NCI-H2029 treated with DMSO at 0.1 percent for 48 hours (cell line): ENCODE results near the gene CHD3.
A peak's percentile ranks its signal among the peaks of the same experiment; 100 is the strongest.

Source experiments
- DNase-seq: peaks from one replicate; lab custom pipeline; 2025; lab: John Stamatoyannopoulos, UW

Gene CHD3

GRCh38 chr17:7894226-7894625, 5.6 kb downstream of the CHD3 start:
- DNase-seq = no peak

GRCh38 chr17:7894866-7895265, 6.3 kb downstream of the CHD3 start:
- no peak for DNase-seq

GRCh38 chr17:7897090-7897489, 8.5 kb downstream of the CHD3 start:
- no peak for DNase-seq

DNA sequence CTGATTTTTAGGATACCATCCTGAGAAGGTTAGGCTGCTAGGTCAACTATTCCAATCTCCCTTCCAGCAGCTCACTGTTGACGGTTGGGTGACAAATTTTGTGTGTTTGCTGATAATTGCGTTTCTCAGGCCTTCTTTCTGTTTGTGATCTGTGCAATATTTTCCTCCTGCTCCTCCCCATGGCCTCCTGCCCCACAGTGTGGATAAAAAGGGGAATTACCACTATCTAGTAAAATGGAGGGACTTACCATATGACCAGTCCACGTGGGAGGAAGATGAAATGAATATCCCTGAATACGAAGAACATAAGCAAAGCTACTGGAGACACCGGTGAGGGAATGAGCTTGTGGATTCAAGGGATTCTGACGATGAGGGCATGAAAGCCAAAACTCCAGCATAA, 9.2 kb downstream of the CHD3 start:
- no peak for DNase-seq

- DNase-seq = no peak
These were observed 14.8 kb downstream of the CHD3 start for GRCh38 chr17:7903154-7904103.

- DNase-seq = no peak
These were observed 20.5 kb downstream of the CHD3 start for GRCh38 chr17:7909089-7909488.

GRCh38 chr17:7910281-7910680, 21.7 kb downstream of the CHD3 start:
- no peak for DNase-seq

- no peak for DNase-seq
These were observed 22.1 kb downstream of the CHD3 start for GRCh38 chr17:7910711-7911110.

DNA sequence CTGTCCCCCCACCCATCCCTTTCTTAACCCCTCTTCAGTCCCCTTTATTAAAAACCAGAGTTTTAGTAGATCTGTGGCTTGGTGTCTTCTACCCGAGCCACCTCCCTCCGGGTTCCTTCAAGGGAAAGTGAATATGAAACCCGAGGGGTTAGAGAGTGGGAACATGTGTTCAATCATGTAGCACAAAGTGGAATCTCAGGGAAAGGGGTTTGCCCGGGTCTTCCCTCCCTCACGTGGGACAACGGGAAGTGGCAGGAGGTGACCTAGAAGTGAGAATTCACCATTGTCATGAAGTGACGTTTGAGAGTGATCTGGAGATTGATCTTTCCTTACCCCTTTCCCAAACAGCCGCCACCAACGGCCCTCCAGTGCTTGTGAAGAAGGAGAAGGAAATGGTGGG, 22.5 kb downstream of the CHD3 start:
- DNase-seq = no peak

DNA sequence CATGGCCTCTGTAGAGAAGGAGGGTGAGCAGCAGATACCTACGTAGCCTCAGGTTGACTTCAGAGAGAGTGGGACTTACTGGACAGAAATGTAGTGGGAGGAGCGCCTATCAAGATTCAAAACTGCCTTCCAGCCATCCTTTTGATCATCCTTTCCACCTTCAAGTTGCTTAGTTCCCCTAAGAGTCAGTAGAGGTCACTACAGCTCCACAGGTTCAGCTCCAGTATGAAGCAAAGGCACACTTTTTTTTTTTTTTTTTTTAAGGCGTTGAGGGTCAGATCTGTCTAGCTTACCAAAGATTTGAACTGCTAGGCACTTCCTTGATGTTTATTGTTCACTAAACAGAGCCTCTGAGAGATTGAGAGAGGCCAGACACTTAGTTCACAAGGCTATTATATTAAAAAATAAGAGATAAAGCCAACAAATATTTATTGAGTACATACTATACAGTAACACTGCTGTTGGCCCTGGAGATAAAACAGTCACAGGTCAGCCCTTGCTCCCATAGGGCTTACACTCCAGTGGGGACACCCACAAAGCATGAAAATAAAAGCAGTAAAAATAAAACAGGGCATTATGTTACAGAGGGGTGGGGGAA, 24.4 kb downstream of the CHD3 start:
- no peak for DNase-seq

DNA sequence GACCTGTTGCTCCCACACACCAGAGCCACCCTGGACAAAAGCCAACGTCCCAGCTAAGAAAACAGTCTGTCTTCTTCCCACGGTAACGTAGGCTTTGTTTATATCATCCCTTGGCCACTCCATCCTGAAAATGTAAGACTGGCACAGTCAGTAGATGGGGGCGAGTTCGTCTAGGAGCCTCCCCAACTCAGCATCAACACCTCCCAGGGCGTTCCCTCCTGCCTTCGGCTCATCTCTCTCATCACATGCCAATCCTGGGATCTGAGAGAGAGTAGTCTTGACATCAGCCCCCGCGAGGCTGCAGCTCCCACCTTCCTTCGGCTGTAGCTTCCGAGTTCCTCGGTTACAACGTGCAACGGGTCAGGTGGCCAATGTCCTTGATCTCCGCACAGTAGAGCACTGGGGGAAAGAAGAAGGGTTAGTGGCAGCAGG, 26.6 kb downstream of the CHD3 start:
- DNase-seq = peak; percentile 34

GRCh38 chr17:7915611-7916384, 27.2 kb downstream of the CHD3 start, which contains the start of gene RNF227:
Gene RNF227, minus strand, starts transcription at chr17:7916289. Its CDS starts 94 bp downstream, at chr17:7916195.
- DNase-seq = peak; percentile 68

DNA sequence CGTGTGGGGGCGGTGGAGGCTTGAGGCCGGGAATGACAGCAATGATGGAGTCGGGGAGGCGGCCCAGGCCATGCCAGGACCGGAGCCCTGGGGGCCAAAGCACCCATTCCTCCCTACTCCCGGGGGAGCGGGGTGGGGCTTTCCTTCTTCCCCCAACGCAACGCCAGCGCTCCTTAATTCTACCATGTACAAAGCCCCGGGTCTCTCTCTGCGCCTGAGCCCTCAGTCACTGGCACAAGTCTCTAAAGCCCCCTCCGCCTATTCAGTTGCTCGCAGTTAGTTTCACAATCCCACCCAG, 27.7 kb downstream of the CHD3 start:
- DNase-seq = no peak

DNA sequence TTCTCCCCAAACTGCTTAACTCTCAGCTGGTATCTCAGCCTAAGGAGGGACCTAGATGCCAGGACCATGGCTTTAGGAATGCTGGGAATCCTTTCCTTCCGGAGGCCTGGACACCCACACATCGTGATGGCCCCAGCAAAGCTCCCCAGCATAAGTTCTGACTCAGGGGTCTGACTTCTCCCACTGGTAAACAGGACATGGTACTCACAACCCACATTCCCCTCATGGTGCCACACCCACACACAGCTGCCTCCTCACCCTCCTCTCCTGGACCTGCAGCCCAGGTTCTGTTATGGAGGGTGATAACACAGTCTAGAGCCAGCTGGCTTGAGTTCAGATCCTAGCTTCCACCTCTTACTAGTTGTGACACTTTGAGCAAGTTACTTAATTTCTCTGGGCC, 28.2 kb downstream of the CHD3 start:
- no peak for DNase-seq

GRCh38 chr17:7922269-7922844, 33.8 kb downstream of the CHD3 start:
- DNase-seq = no peak

- DNase-seq = no peak
These were observed 34.4 kb downstream of the CHD3 start for GRCh38 chr17:7922845-7923628.

GRCh38 chr17:7927596-7927995, 39.0 kb downstream of the CHD3 start:
- no peak for DNase-seq

- no peak for DNase-seq
These were observed 40.8 kb downstream of the CHD3 start, which contains the start of gene KCNAB3 for GRCh38 chr17:7929158-7930023. Gene KCNAB3, minus strand, starts transcription at chr17:7929856. Its CDS starts 421 bp downstream, at chr17:7929435.

DNA sequence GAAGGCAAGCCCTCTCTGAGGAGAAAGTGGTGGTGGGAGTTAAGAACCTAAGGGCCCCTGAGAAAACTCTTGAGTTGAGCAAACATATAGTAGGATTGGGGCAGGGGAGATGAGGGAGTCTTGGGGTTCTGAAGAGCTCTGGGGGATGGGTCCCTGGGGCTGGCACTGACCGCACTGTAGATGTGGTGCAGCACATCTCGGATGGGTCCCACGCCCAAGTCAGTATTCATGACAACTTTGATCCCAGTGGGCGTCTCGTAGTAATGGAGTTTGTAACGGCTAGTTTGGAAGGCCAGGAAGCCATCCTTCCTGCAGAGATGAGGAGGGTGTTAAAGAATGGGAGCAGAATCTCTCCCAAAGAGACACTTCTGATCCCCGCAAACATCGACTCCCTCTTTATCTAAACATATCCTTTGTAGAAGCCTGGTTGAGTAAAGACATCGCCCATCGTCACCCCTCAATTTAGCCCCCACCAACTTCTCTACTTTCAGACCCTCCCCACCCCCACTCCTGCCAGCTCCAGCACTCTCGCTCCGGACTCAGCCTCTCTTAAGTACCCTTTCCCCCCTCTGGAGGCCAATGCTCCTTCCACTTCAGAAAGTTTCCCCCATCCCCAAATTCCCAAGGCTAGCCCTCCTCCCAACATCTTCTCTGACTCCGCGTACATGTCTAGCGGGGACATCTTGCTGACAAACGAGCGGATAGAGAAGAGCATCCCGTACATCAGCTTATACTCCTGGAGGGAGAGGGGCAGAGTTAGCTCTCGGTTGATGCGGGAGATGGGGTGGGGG, 42.4 kb downstream of the CHD3 start:
- DNase-seq = no peak
